Activated T-cell treated with anti-CD3 and anti-CD28 coated beads, Interleukin-2, amount 50 U/mL, for 48 hours (primary cell): ENCODE results near the gene TSEN2.
"Not testable (repeated sequence)": the region's sequence is repeated elsewhere in the genome, so short reads cannot be mapped to it uniquely, and the experiment has no call there.

Source experiments
- DNase-seq, 2 experiments: peaks; one replicate each; pipeline ENCODE4 v3.0.0-alpha.2; 2020

Gene TSEN2

GRCh38 chr3:12472796-12473195 lies 11.5 kb upstream of the TSEN2 start:
- no peak for DNase-seq

DNA sequence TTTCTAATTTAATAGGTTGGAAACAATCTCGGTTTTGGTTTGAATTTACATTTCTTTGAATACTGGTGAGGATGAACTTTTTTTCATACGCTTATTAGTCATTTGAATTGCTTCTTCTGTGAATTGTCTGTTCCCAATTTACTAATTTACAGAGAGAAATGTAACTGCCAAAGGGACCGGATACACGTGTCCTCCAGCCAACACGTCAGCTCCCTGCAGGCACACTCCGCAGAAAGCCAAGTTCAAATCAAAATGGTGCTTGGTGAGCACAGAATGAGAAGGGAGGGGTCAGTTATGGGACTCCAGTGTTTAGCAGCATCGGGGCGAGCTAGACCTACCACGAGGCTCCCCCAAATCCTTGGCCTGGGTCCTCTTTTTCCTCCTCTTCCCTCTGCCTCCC lies 10.8 kb upstream of the TSEN2 start:
- DNase-seq: no peak

- DNase-seq: no peak
These were observed 7.9 kb upstream of the TSEN2 start for GRCh38 chr3:12476238-12476897.

DNA sequence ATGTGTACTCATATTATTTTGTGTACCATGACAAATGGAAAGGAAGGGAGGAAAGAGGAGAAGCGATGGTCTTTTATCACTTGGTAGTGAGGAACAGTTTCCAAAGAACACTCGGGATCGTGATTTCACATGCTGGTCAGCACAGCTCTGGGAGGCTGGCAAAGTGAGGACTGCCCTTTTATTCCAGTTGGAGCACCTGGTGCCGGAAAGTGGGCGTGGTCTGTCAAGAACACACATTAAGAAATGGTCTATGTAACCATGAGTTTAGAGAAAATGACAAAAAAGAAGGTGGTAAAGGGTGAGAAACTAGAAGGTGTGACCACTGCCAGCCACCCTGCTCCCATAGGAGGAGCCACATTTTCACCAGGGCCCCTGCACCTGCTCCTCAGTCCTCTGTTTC lies 7.0 kb upstream of the TSEN2 start:
- DNase-seq: no peak

- DNase-seq: no peak
These were observed 6.0 kb upstream of the TSEN2 start for GRCh38 chr3:12478326-12478725.

GRCh38 chr3:12479198-12479597 lies 5.1 kb upstream of the TSEN2 start:
- DNase-seq: not testable (repeated sequence)

- peak; percentile 30 to 41 for DNase-seq
These were observed 4.3 kb upstream of the TSEN2 start for GRCh38 chr3:12479919-12480427.

DNA sequence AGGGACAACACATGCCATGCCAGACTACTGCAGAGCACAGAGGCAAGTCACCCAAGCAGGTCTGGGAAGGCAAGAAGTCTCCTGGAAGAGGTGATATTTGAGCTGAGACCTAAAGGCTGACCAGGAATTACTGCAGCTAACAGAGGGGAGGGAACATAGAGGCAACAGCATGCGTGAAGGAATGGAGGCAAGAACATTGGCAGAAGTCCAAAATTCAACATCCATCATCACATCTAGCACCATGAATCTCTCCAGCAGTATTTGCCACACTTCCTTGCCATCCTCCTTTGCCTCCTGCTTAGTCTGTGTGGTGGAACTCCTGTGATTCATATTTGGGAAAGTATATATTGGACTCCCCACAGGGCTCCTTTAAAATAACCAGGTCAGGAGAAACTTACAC lies 870 bp upstream of the TSEN2 start:
- DNase-seq: no peak

DNA sequence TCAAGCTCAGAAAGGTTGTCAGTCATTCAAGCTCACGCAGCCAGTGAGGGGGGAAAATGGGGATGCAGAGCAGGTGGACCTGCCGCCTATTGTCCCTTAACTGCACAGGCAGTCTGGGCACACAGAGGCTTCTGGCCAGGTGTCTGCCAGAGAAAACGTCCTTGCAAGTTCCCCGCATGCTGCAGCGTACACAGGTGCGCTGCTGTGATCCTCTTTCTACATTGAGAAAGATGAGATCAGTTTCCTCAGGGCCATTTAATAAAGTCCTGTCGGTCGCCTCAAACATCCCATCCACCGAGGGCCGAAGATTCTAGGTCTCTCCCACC lies 445 bp upstream of the TSEN2 start:
- no peak for DNase-seq

GRCh38 chr3:12484983-12485327 lies 675 bp downstream of the TSEN2 start:
- DNase-seq: no peak

GRCh38 chr3:12486001-12486400 lies 1.7 kb downstream of the TSEN2 start:
- no peak for DNase-seq

DNA sequence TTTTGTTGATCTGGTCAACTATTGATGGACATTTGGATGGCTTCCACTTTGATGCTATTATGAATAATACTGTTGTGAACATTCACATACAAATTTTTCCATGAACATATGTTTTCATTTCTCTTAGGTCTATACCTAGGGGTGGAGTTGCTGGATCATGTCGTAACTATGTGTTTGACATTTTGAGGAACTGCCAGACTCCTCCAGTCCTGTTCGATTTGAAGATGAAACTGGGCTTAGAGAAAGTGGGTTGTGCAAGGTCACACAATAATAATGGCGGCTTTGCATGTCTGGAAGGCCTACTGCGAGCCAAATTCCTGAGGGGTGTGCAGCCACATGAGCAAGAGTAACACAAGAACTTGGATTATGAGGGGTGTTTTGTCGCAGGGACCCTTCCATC lies 2.6 kb downstream of the TSEN2 start:
- no peak for DNase-seq

GRCh38 chr3:12487336-12487735 lies 3.1 kb downstream of the TSEN2 start:
- no peak for DNase-seq

DNA sequence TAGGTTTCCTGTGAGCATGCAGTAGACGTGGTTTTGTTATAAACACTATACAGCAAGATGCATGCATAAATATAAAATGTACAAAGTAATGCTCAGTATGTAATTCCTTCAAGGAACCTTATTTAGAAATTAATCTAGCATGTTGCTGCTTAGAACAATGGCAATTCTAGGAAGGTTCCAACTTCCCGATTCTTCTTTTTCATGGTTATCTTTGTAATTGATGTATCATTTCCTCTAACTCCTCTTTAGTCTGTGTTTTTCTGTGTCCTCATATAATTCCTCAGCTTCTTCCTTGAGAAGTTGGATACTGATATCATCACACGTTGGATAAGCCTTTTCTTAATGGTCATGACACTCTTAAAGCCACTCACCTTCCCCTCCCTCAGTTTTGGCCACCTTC lies 3.5 kb downstream of the TSEN2 start:
- DNase-seq: no peak

DNA sequence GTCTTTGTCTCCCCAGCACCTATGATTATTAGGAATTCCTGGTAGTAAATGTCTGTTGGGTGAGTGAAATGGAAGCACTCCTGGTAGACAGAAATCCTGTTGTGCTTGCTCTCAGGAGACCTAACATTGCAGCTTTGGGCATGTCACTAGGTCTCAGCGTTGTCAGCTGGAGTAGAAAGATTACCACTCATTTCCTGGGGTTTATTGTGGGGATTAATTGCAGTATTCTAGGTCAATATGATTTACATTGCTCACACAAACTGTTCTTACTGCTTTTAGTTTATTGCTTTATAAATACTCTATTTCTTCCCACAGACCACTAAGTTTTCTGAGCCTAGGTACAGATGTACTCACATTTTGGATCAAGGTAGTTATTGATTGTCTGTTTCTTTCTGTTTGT lies 5.1 kb downstream of the TSEN2 start:
- DNase-seq: no peak

DNA sequence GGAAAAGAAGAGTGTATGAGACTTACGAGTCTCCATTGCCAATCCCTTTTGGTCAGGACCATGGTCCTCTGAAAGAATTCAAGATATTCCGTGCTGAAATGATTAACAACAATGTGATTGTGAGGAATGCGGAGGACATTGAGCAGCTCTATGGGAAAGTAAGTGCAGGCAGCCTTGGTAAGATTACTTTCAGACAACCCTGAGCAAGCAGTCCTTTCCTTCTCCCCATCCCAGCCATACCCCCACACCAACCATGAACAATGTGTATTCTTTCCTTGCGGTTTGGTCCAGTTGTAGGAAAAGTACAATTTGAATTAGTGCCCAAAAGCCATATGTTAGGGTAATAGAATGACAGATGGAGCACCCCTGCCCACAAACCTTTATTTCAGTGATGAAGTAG lies 5.6 kb downstream of the TSEN2 start:
- no peak for DNase-seq

DNA sequence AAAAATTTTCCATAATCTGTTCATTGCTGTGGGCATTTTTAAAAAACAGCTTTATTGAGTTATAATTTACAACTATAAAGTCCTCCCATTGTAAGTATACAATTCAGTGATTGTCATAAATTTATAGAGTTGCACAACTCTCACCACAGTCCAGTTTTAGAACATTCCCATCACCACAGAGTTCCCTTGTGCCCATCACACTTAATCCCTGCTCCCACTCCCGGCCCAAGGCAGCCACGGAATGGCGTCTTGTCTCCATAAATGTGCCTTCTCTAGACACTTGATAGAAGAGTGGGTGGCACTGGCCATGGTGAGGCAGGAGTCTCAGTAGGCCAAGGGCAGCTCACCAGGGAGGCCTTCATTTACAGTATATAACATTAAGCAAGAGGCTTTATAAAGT lies 6.3 kb downstream of the TSEN2 start:
- DNase-seq: no peak

DNA sequence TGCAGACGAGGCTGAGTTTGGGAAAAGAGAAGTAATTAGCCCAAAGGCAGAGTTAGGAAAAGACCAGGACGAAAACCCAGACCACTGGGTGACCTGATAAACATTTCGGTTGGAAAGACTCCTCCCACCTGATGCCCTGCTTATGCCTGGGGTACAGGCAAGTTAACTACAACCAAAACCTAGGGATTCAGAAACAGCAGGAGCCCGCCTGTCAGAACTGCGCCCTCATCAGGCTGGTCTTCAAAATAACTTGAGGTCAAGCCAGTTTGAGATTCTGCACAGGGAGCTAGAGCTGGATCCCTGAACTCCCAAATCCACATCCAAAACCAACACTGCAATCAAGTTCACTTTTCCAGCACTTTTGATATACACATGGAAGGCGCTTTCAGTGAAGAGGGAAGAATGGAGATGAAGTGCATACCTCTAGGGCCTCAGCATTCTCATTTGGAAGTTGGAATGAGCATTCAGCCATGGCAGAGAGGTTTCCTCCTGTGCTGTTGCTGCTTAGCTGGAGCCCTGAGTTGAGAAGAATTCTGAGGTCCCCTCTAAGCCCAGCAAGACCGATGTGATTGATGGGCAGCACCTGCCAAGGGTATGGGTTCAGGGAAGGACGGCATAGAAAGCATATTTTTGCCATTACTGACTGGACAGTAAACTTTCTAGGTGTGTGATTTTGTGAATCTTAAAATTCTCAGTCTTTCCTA lies 11.6 kb downstream of the TSEN2 start:
- no peak for DNase-seq

GRCh38 chr3:12496453-12496761 lies 12.1 kb downstream of the TSEN2 start:
- no peak for DNase-seq

- no peak for DNase-seq
These were observed 15.2 kb downstream of the TSEN2 start for GRCh38 chr3:12499474-12499873.

- no peak for DNase-seq
These were observed 17.2 kb downstream of the TSEN2 start for GRCh38 chr3:12501360-12502020.

DNA sequence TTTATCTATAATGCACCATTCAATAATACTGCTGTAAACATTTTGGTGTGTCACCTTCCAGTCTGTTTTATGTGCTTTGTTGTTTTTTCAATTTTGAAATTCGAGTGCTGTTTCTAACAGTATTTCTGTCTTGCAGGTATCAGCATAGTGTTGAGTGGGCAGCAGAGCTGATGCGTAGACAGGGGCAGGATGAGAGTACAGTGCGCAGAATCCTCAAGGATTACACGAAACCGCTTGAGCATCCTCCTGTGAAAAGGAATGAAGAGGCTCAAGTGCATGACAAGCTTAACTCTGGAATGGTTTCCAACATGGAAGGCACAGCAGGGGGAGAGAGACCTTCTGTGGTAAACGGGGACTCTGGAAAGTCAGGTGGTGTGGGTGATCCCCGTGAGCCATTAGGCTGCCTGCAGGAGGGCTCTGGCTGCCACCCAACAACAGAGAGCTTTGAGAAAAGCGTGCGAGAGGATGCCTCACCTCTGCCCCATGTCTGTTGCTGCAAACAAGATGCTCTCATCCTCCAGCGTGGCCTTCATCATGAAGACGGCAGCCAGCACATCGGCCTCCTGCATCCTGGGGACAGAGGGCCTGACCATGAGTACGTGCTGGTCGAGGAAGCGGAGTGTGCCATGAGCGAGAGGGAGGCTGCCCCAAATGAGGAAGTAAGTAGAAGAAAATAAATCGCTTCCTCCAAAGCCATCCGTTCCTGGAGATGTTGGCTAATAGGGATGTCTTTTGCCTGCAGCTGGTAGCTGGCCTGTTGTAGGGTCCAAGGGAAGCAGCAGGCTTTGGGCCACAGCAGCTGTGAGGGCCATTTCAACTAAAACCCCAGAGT lies 19.1 kb downstream of the TSEN2 start:
- DNase-seq: no peak

GRCh38 chr3:12506201-12506709 lies 22.0 kb downstream of the TSEN2 start:
- DNase-seq: no peak
